ENCODE results near the gene HELZ. TPM values are rescaled to one million over a fixed set of nuclear protein-coding genes. Genes with fewer than 3 reads are reported as not detected.

HELZ gene
- polyA plus RNA-seq, 3 donors, result 24.8 to 44.1 (median 39.9) TPM

- H3K36me3 ChIP-seq (replicated peaks in 1 of 2; ENCODE audit: control insufficient read depth in 1 of 2, insufficient read depth in 2 of 2, low read length in 2 of 2), result peaks cover 0 to 12% of the 10 kb centered on the region in 2 donors
Measured at GRCh38 chr17:67245694-67246402, 852 bp upstream of the HELZ start.

More at GRCh38 chr17:67245694-67246402, 852 bp upstream of the HELZ start:
- peaks cover 31 to 47% of the 10 kb centered on the region in 2 donors for H3K4me1 ChIP-seq (ENCODE audit: control insufficient read depth in 1 of 2, insufficient read depth in 2 of 2, low read length in 2 of 2)
- peak in 1 of 3 donors; percentile 8 for DNase-seq
- peak overlapping the region; percentile 92 to 98 (median 92) for H3K4me3 ChIP-seq (replicated peaks in 1 of 3; ENCODE audit: low read depth in 2 of 3, low read length in 3 of 3)
- H3K9me3 Mint-ChIP-seq, result no peaks in the 10 kb centered on the region
- peak overlapping the region; percentile 65 to 96 for H3K27ac ChIP-seq (ENCODE audit: low read depth in 1 of 2, low read length in 2 of 2)
- H3K9me3 ChIP-seq (replicated peaks in 1 of 2; ENCODE audit: control insufficient read depth in 1 of 2, insufficient read depth in 1 of 2, low read length in 2 of 2), result no peaks in the 10 kb centered on the region
- TF ChIP-seq CTCF (IDR thresholded peaks at IDR 0.05), result no peak
- peak overlapping the region; percentile 85 to 90 for H3K4me3 Mint-ChIP-seq
- peaks cover 60% of the 10 kb centered on the region for H3K79me2 ChIP-seq (ENCODE audit: insufficient read depth, low read length)
- peaks cover 37% of the 10 kb centered on the region for H4K20me1 ChIP-seq (ENCODE audit: insufficient read depth, low read length)
- H3K27ac Mint-ChIP-seq, result peak overlapping the region in 6 of 7 donors; percentile 84 to 88 (median 85)
- intact Hi-C loops (cut with micrococcal nuclease), result loop anchor here in 1 of 2 donors (10.0 kb wide), 1 partner anchor 119 kb away; the partner anchor contains the start of gene PSMD12
- H3K27me3 Mint-ChIP-seq (ENCODE audit: low read depth in 3 of 3), result no peaks in the 10 kb centered on the region
- WGBS (ENCODE audit: insufficient coverage), result under 1% methylated on average over 75 of the region's 75 CpGs
- H3K27me3 ChIP-seq (ENCODE audit: control insufficient read depth in 2 of 2, insufficient read depth in 2 of 2, low read length in 2 of 2), result no peaks in the 10 kb centered on the region
- H3K36me3 Mint-ChIP-seq, result peaks cover 14 to 17% of the 10 kb centered on the region in 2 donors
- peaks cover 45% of the 10 kb centered on the region for H3K4me1 Mint-ChIP-seq
- H3K4me2 ChIP-seq (replicated peaks; ENCODE audit: extremely low read depth, low read length, poor library complexity, severe bottlenecking), result peak overlapping the region; percentile 98
- peak overlapping the region; percentile 98 for H2AFZ ChIP-seq (ENCODE audit: insufficient read depth, low read depth, low read length, poor library complexity, severe bottlenecking)
- H3K9ac ChIP-seq (ENCODE audit: insufficient read depth, low read length, poor library complexity, severe bottlenecking), result peak overlapping the region; percentile 99

All from CD14-positive monocyte (primary cell).